T-helper 2 cell (primary cell): ENCODE measurements around the gene CAPN1.
"Not testable (repeated sequence)": the region's sequence is repeated elsewhere in the genome, so short reads cannot be mapped to it uniquely, and the experiment has no call there.

Experiments
- DNase-seq, 5 experiments: peaks; one replicate each; pipeline versions ENCODE4 v3.0.0 to v3.0.0-alpha.2; 2012 to 2022

The CAPN1 gene

DNA sequence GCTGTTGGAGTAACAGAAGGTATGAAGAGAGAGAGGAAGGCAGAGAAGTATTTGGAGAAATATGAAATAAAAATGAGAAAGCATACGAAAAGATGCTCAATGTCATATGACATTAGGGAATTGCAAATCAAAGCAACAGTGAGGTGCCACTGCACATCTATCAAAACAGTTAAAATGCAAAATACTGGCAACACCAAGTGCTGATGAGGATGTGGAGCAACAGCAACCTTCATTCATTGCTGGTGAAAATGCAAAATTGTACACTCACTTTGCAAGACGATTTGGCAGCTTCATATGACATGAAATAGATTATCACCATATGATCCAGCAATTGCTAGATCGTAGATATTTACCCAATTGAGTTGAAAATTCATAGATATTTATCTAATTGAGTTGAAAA, 21.1 kb upstream of the CAPN1 start:
- DNase-seq = no peak

DNA sequence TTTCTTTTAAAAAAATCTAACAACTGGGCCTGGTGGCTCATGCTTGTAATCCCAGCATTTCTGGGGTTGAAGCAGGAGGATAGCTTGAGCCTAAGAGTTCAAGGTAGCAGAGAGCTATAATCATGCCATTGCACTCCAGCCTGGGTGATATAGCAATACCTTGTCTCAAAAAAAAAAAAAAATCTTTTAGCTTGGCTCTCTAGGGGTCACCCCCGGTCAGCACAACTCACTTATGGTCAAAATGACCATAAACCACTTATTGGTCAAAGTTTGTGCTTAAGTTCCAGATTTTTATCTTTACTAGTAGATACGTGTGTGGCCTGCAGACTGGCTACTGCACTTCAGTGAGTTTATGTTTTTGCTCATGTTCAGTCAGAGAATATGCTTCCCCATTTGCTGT, 18.0 kb upstream of the CAPN1 start:
- DNase-seq = no peak

- no peak for DNase-seq
Measured at GRCh38 chr11:65165410-65166317, 16.1 kb upstream of the CAPN1 start.

DNA sequence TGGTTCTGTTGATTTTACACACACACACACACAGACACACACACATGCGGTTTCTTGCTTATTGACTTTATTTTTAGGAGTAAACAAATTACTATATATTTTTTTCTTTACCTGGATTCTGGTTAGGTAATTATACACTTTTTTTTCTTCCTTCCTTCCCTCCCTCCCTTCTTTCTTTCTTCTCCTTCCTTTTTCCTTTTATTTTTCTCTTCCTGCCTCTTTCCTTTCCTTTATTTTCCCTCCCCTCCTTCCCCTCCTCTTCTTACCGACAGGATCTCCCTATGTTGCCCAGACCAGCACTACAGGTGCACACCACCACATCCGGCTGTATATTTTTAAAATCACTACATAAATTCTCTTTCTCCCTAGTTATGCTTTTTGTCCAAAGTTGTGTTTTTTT, 14.8 kb upstream of the CAPN1 start:
- no peak for DNase-seq

- DNase-seq = no peak
Measured at GRCh38 chr11:65167656-65168055, 14.1 kb upstream of the CAPN1 start.

DNA sequence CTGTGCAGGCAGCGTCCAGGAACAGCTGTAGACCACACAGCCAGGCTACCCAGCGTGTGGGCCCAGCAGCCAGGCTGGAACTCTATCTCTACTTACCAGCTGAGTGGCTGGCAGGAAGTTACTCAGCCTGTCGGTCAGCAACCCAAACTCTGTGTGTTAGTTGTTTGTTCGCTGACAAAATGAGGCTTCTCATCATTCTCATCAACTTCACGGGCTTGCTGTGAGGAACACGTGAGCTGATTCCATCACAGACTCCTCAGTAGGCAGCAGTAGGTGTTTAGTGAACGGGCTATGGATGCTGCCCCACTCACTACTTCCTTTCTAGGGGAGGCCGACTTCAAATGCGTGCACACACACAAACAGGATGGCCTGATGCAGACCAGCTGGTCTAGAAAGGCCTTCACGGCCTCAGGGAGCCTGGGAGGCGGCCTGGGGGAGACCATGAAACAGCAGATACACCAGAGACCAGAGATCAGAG, 12.5 kb upstream of the CAPN1 start:
- no peak for DNase-seq

DNA sequence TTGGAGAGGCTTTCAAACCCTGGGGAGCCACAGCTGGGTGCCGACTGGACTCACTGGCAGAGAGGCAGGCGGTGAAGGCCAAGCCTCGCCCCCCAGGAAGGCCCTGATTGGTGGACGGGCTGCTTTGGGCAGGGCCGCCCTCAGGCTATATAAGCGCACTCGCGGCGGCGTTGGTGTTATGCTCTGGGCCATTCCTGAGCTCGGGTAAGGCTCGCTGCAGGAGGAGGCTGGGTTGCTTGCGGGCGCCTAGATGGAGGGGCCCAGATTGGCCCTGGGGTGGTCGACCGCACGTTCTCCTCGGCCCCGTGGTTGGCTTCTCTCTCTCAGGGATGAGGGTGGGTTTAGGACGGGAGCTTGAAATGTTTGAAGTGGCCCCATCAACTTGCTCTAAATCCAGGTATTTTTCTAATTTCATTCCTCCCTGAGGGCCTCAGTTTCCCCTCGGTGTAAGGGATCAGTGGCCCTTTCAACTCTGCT, 11.6 kb upstream of the CAPN1 start, which contains the start of gene SPDYC:
Gene SPDYC, plus strand, starts transcription at position 176 of the 477 bp plus-strand sequence. CDS start 1,125 bp downstream, outside the sequence.
- no peak for DNase-seq

DNA sequence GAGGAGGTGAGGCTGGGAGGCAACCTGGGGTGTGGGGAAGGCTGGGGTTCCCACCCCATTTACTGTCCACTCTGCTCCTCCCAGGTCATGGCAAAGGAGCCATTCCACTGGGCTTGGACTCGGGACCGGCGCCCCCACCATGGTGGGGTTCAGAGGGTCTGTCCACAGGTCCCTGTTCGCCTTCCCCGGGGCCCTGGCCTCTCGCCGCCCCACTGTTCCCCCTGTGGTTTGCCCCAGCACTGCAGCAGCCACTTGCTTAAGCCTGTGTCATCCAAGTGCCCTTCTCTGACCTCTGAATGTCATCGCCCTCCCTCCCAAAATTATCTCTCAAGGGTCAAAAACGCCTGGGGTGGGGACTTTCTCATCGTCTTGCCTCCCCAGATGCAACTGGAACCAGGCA, 9.1 kb upstream of the CAPN1 start:
- DNase-seq = no peak

GRCh38 chr11:65174571-65175010, 7.1 kb upstream of the CAPN1 start:
- DNase-seq = not testable (repeated sequence)

GRCh38 chr11:65180877-65181568, 705 bp upstream of the CAPN1 start:
- peak; percentile 31 to 70 (median 53) for DNase-seq

GRCh38 chr11:65182258-65183170, 786 bp downstream of the CAPN1 start:
- peak in 1 of 5 experiments; percentile 39 for DNase-seq

GRCh38 chr11:65183201-65183891, 1.6 kb downstream of the CAPN1 start:
- DNase-seq = no peak

GRCh38 chr11:65184146-65184545, 2.4 kb downstream of the CAPN1 start:
- DNase-seq = no peak

- DNase-seq = no peak
Measured at GRCh38 chr11:65185171-65185570, 3.4 kb downstream of the CAPN1 start.

GRCh38 chr11:65185869-65186341, 4.2 kb downstream of the CAPN1 start:
- no peak for DNase-seq

DNA sequence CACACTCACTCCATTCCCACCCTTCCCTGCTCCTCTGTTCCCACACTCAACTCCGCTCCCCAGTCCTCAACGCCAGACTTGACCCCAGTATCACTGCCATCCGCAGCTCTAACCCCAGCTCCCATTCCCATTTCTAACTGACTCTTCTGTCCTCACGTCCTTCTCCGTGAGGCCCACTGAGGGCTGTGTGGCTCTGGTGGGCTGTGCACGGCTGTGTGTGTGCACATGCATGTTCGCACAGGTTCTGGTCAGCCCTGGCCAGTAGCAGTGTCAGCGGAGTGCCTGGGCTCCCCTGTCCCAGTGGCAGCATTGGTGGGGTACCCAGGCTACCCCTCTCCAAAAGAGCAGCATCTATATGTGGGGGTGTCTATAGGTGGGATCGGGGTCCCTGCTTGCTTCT, 5.0 kb downstream of the CAPN1 start:
- DNase-seq = no peak

- no peak for DNase-seq
Measured at GRCh38 chr11:65187146-65187675, 5.5 kb downstream of the CAPN1 start.

- DNase-seq = no peak
Measured at GRCh38 chr11:65187971-65188461, 6.3 kb downstream of the CAPN1 start.

DNA sequence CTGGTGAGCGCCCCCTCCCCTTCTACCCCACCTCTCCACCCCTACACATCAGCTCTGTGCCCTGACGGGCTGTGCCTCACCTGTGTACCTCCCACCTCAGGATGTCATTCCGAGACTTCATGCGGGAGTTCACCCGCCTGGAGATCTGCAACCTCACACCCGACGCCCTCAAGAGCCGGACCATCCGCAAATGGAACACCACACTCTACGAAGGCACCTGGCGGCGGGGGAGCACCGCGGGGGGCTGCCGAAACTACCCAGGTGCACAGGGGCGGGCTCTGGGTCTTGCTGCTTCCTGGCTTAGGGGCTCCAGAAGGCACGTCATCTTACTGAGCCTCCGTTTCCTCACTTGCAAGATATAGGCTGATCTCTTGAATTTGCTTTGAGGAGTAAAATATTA, 6.8 kb downstream of the CAPN1 start:
- no peak for DNase-seq

DNA sequence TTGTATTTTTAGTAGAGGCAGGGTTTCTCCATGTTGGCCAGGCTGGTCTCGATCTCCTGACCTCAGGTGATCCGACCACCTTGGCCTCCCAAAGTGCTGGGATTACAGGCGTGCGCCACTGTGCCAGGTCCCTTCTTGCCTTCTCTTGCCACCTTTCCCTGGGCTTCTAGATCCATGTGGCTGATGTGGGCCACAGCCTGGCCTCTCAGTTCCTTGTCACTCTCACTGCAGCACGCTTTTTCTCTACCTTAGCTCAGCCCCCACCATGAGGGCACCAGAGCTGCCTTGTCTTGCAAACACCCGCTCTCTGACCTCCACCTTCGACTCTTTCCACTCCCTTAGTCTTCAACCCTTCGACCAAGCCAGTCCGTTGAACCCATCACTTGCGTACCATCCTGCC, 7.5 kb downstream of the CAPN1 start:
- no peak for DNase-seq

DNA sequence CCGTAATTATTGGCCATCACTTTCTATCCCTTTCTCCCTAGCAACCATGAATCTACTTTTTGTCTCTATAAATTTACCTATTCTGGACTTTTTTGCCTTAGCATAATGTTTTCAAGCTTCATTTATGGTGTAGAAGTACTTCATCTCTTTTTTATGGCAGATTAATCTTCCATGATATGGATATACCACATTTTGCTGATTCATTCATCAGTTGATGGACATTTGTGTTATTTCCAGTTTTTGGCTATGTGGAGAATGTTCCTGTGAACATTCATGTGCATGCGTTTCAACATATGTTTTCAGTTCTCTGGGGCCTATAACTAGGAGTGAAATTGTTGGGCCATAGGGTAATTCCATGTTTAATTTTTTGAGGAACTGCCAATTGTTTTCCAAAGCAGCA, 12.8 kb downstream of the CAPN1 start:
- DNase-seq = no peak
